Mesenchymal stem cell (in vitro differentiated cells and primary cell): Measurements from ENCODE around the gene BRICD5.
A peak's percentile ranks its signal among the peaks of the same experiment; 100 is the strongest.

Experiments used
- DNase-seq: peaks from one replicate; pipeline ENCODE4 v3.0.0-alpha.2; 2013
- H2AFZ ChIP-seq: one replicate; pipeline ENCODE4 v1.6.1; 2013; ENCODE audit warnings: low read depth, mild to moderate bottlenecking, control low read depth, inconsistent platforms, low read length, moderate library complexity
- H2AK5ac ChIP-seq: 2 replicates; pipeline ENCODE4 v1.6.1; 2013; ENCODE audit warnings: low read length, moderate library complexity, mild to moderate bottlenecking, inconsistent platforms; ENCODE audit not compliant: severe bottlenecking
- H2BK120ac ChIP-seq: one replicate; pipeline ENCODE4 v1.6.1; 2013; ENCODE audit warnings: low read depth, mild to moderate bottlenecking, inconsistent platforms, low read length, moderate library complexity
- H2BK12ac ChIP-seq, 2 experiments: one replicate each; pipeline ENCODE4 v1.6.1; 2013; ENCODE audit warnings: inconsistent platforms in 2 of 2, low read length in 2 of 2, mild to moderate bottlenecking in 2 of 2, moderate library complexity in 2 of 2, control low read depth in 1 of 2
- H2BK15ac ChIP-seq: one replicate; pipeline ENCODE4 v1.6.1; 2013; ENCODE audit warnings: mild to moderate bottlenecking, low read depth, inconsistent platforms; ENCODE audit not compliant: poor library complexity, severe bottlenecking
- H2BK5ac ChIP-seq: 2 replicates; pipeline ENCODE4 v1.6.1; 2013; ENCODE audit warnings: low read depth, mild to moderate bottlenecking, low read length, control low read depth, inconsistent platforms; ENCODE audit not compliant: poor library complexity, severe bottlenecking
- H3K14ac ChIP-seq, 2 experiments: one replicate each; pipeline ENCODE4 v1.6.1; 2013; ENCODE audit warnings: inconsistent platforms in 2 of 2, low read length in 2 of 2, control low read depth in 1 of 2, mild to moderate bottlenecking in 1 of 2, moderate library complexity in 1 of 2
- H3K18ac ChIP-seq, 2 experiments: one replicate each; pipeline ENCODE4 v1.6.1; 2013; ENCODE audit warnings: inconsistent platforms in 2 of 2, low read length in 2 of 2, control low read depth in 1 of 2, low read depth in 1 of 2, mild to moderate bottlenecking in 1 of 2
- H3K23ac ChIP-seq, 2 experiments: one replicate each; pipeline ENCODE4 v1.6.1; 2013; ENCODE audit warnings: inconsistent platforms in 2 of 2, low read length in 2 of 2, mild to moderate bottlenecking in 2 of 2, moderate library complexity in 2 of 2, control low read depth in 1 of 2
- H3K27ac ChIP-seq: 2 replicates; pipeline ENCODE4 v1.5.1; 2013; ENCODE audit warnings: mild to moderate bottlenecking, moderate library complexity, low read length, control low read depth, inconsistent platforms; ENCODE audit not compliant: poor library complexity, severe bottlenecking
- H3K27me3 ChIP-seq, 2 experiments: 2 replicates each; pipeline versions ENCODE4 v1.6.1 to v1.7.0; 2013; ENCODE audit warnings: low read length in 2 of 2, mild to moderate bottlenecking in 2 of 2, moderate library complexity in 2 of 2, control low read depth in 1 of 2, inconsistent platforms in 1 of 2; ENCODE audit not compliant: control insufficient read depth in 1 of 2, insufficient read depth in 1 of 2
- H3K36me3 ChIP-seq, 2 experiments: 2 replicates each; pipeline versions ENCODE4 v1.6.1 to v1.7.0; 2013; ENCODE audit warnings: low read length in 2 of 2, control low read depth in 1 of 2, inconsistent platforms in 1 of 2, low read depth in 1 of 2, mild to moderate bottlenecking in 1 of 2; ENCODE audit not compliant: insufficient read depth in 2 of 2, control insufficient read depth in 1 of 2
- H3K4ac ChIP-seq, 2 experiments: one replicate each; pipeline ENCODE4 v1.6.1; 2013; ENCODE audit warnings: inconsistent platforms in 2 of 2, low read length in 2 of 2, mild to moderate bottlenecking in 2 of 2, moderate library complexity in 2 of 2, control low read depth in 1 of 2, low read depth in 1 of 2
- H3K4me1 ChIP-seq: 2 replicates; pipeline ENCODE4 v1.6.1; 2013; ENCODE audit warnings: low read depth, low read length, control low read depth; ENCODE audit not compliant: control insufficient read depth, insufficient read depth
- H3K4me2 ChIP-seq: 2 replicates; pipeline ENCODE4 v1.6.1; 2013; ENCODE audit warnings: low read length, mild to moderate bottlenecking, inconsistent platforms; ENCODE audit not compliant: poor library complexity, severe bottlenecking
- H3K4me3 ChIP-seq, 2 experiments: 2 replicates each; pipeline versions ENCODE4 v1.5.1 to v1.7.0; 2013; ENCODE audit warnings: low read length in 2 of 2, mild to moderate bottlenecking in 2 of 2, control low read depth in 1 of 2, low read depth in 1 of 2; ENCODE audit not compliant: insufficient read depth in 1 of 2
- H3K79me1 ChIP-seq: replicated peaks from 2 replicates; pipeline ENCODE4 v1.6.1; 2013; ENCODE audit warnings: mild to moderate bottlenecking, control low read depth, low read length, inconsistent platforms; ENCODE audit not compliant: poor library complexity, severe bottlenecking
- H3K9ac ChIP-seq: 2 replicates; pipeline ENCODE4 v1.7.0; 2013; ENCODE audit warnings: mild to moderate bottlenecking, low read length, moderate library complexity
- H3K9me3 ChIP-seq: 2 replicates; pipeline ENCODE4 v1.7.0; 2013; ENCODE audit warnings: mild to moderate bottlenecking, low read length; ENCODE audit not compliant: control insufficient read depth
- H4K8ac ChIP-seq: one replicate; pipeline ENCODE4 v1.6.1; 2013; ENCODE audit warnings: inconsistent platforms, mild to moderate bottlenecking, low read length, moderate library complexity
- H4K91ac ChIP-seq: one replicate; pipeline ENCODE4 v1.6.1; 2013; ENCODE audit warnings: mild to moderate bottlenecking, low read length, inconsistent platforms
- WGBS: methylation state at CpG from one replicate; pipeline ENCODE4 v1.1.7; 2013; ENCODE audit warnings: mixed read lengths; 5-methylcytosine and 5-hydroxymethylcytosine counted together

The BRICD5 gene

DNA sequence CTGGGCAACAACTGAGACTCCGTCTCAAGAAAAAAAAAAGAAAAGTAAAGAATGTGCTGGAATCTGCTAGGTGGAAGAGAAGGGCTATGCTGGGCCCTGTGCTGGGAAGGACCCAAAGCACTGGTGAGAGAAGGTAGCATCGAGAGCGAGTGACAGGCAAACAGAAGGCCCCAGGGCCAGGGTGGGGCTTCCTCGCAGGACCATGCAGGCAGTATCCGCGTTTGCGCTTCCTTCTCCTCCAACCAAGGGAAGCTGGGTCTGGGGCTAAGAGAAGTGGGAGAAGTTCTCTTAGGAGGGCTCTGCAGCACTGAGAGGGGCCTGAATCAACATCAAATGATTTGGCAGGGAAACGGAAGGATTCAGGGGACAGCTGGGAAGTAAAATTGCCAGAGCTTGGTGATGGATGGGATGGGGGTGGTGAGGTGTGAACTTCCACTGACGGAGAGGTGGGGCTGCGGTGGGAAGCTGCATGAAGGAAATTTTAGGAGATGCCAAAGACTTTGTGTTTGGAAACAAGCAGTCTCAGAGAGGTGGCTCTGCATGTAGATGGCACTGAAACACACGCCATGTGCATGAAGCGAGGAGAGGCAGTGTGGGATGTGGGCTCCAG, 46.0 kb upstream of the BRICD5 start:
- Histone ChIP-seq H3K23ac (no peak overlapping the region), H2BK12ac (no peak overlapping the region), H3K36me3 (peaks cover 72 to 90% of the 10 kb centered on the region in 2 experiments), H3K9ac (no peak overlapping the region), H3K4me3 (no peak overlapping the region), H3K79me1 (peaks cover 18% of the 10 kb centered on the region), H2AFZ (no peak overlapping the region), H3K14ac (no peak overlapping the region), H3K4me2 (no peak overlapping the region), H3K9me3 (no peaks in the 10 kb centered on the region), H3K4me1 (peaks cover 9% of the 10 kb centered on the region), H3K27me3 (no peaks in the 10 kb centered on the region), H3K27ac (no peak overlapping the region), H2BK5ac (no peak overlapping the region), H2BK120ac (no peak overlapping the region), H4K8ac (no peak overlapping the region), H3K18ac (no peak overlapping the region), H2AK5ac (no peak overlapping the region), H4K91ac (no peak overlapping the region), H2BK15ac (no peak overlapping the region), H3K4ac (no peak overlapping the region)
- no peak for DNase-seq
- 97% methylated on average over 12 of the region's 12 CpGs for WGBS

DNA sequence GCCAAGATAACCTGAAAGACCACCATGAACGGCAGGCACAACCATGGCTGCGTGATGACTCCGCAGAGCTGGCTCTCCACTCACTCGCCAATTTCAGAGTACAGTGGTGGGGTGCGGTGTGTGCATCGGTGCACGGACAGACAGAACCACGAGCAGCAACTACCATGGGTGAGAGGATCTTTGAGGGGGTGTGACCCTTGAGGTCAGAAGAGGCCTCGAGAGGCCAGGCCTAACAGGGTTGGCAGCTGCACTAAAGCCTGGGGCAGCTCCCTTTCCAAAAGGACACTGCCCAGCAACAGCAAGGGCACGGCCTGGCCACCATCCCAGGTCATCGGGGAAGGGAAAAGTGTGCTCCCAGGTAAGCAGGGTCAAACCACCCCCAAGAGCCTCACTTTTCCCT, 42.6 kb upstream of the BRICD5 start:
- H2BK15ac ChIP-seq, result no peak overlapping the region
- 90% methylated on average over 9 of the region's 11 CpGs for WGBS
- no peak overlapping the region for H3K4me3 ChIP-seq
- peaks cover 60 to 62% of the 10 kb centered on the region in 2 experiments for H3K36me3 ChIP-seq
- H3K4me1 ChIP-seq, result peaks cover 16% of the 10 kb centered on the region
- H3K9me3 ChIP-seq, result no peaks in the 10 kb centered on the region
- H2AK5ac ChIP-seq, result no peak overlapping the region
- H2AFZ ChIP-seq, result no peak overlapping the region
- no peak overlapping the region for H4K91ac ChIP-seq
- H3K27ac ChIP-seq, result no peak overlapping the region
- no peak for DNase-seq
- no peak overlapping the region for H2BK5ac ChIP-seq
- no peak overlapping the region for H3K4ac ChIP-seq
- H3K27me3 ChIP-seq, result no peaks in the 10 kb centered on the region
- no peak overlapping the region for H3K9ac ChIP-seq
- no peak overlapping the region for H2BK120ac ChIP-seq
- H3K4me2 ChIP-seq, result no peak overlapping the region
- no peak overlapping the region for H2BK12ac ChIP-seq
- no peak overlapping the region for H3K18ac ChIP-seq
- no peak overlapping the region for H3K14ac ChIP-seq
- no peak overlapping the region for H3K23ac ChIP-seq
- H3K79me1 ChIP-seq, result peaks cover 21% of the 10 kb centered on the region
- no peak overlapping the region for H4K8ac ChIP-seq

DNA sequence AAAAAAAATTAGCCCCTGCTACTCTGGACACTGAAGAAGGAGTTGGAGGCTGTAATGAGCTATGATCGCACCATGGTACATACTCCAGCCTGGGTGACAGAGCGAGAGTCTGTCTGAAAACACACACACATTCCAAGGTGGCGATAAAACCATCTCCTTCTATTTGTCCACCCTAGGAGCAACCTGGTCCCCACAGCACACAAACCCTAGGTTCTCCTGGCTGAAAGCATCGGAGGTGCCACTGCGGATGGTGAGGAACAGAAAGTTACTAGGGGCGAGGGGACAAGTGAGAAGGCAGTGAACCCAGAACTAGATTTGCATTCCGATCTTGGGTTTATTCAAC, 42.1 kb upstream of the BRICD5 start:
- 81% methylated on average over 3 of the region's 7 CpGs for WGBS
- no peak overlapping the region for H3K14ac ChIP-seq
- H3K27ac ChIP-seq, result no peak overlapping the region

DNA sequence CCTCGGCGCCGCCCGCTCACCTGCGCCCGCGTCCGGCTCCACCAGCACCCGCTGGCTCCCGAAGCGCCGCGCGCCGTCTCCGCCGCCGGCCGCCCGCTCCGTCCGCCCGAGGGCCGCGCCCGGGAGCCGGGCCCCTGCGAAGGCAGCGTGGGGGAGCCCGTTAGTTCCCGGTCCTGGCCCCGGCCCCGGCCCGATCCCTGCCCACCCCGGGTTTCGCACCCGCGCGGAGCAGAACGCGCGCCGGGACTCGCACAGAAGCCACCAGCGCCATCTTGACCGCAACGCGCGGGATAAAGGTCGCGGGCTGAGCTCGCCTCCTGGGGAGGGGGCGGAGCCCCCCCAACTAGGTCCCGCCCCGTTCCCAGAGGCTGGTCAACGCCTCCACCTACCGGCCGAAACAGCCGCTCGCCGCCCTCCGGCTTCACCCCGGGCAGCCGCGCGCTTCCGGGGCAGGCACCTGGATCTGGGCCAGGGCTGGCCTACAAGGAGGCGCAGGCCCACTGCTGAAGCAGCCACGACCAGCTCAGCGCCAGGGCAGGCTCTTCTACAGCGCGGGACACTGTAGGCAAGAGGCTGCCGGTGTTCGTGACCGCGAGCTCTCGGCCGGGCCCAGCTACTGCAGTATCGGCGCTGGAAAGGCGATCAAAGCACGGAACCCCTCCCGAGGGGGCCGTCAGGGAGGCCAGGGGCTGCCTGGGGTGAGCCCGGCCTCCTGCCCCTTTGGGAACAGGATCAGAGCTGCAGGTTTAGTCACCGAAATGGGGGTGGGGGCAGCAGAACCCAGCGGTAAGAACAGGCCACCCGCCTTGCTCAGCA, 40.8 kb upstream of the BRICD5 start, which contains the start of gene ECI1:
Gene ECI1 (minus strand): TSS at position 292 of the 816 bp plus-strand sequence. CDS start 21 bp downstream, at position 271.
- peaks cover 16% of the 10 kb centered on the region for H3K4me1 ChIP-seq
- H3K18ac ChIP-seq, result peak within 1 kb of the TSS; percentile 67 to 77
- peak within 1 kb of the TSS; percentile 80 for H4K91ac ChIP-seq
- peak within 1 kb of the TSS; percentile 48 for H2AFZ ChIP-seq
- peak within 1 kb of the TSS; percentile 76 to 82 for H3K4me3 ChIP-seq
- no peak within 1 kb of the TSS for H2BK5ac ChIP-seq
- peak; percentile 95 for DNase-seq
- H2AK5ac ChIP-seq, result peak within 1 kb of the TSS; percentile 30
- H3K4ac ChIP-seq, result peak within 1 kb of the TSS; percentile 62 to 83
- H3K9ac ChIP-seq, result peak within 1 kb of the TSS; percentile 89
- H3K23ac ChIP-seq, result no peak within 1 kb of the TSS
- H3K36me3 ChIP-seq, result peaks cover 45 to 50% of the 10 kb centered on the region in 2 experiments
- peak within 1 kb of the TSS; percentile 93 for H4K8ac ChIP-seq
- peak within 1 kb of the TSS in 1 of 2 experiments; percentile 70 for H2BK12ac ChIP-seq
- H3K14ac ChIP-seq, result peak within 1 kb of the TSS in 1 of 2 experiments; percentile 76
- no peaks in the 10 kb centered on the region for H3K9me3 ChIP-seq
- peaks cover 17% of the 10 kb centered on the region for H3K79me1 ChIP-seq
- peak within 1 kb of the TSS; percentile 82 for H2BK120ac ChIP-seq
- peak within 1 kb of the TSS; percentile 48 for H2BK15ac ChIP-seq
- H3K4me2 ChIP-seq, result peak within 1 kb of the TSS; percentile 65
- WGBS, result under 1% methylated on average over 79 of the region's 88 CpGs
- no peaks in the 10 kb centered on the region for H3K27me3 ChIP-seq
- peak within 1 kb of the TSS; percentile 79 for H3K27ac ChIP-seq

More for the DNA sequence above, 42.1 kb upstream of the BRICD5 start:
- H3K23ac ChIP-seq, result no peak overlapping the region
- no peak overlapping the region for H4K91ac ChIP-seq
- H3K9ac ChIP-seq, result no peak overlapping the region
- no peak overlapping the region for H2BK15ac ChIP-seq
- no peaks in the 10 kb centered on the region for H3K9me3 ChIP-seq
- no peak overlapping the region for H3K4me3 ChIP-seq
- no peak overlapping the region for H2BK5ac ChIP-seq
- H2AFZ ChIP-seq, result no peak overlapping the region
- no peaks in the 10 kb centered on the region for H3K27me3 ChIP-seq
- H2BK12ac ChIP-seq, result no peak overlapping the region
- no peak overlapping the region for H3K4me2 ChIP-seq
- H3K79me1 ChIP-seq, result peaks cover 21% of the 10 kb centered on the region
- no peak for DNase-seq
- no peak overlapping the region for H2AK5ac ChIP-seq
- peaks cover 55 to 59% of the 10 kb centered on the region in 2 experiments for H3K36me3 ChIP-seq
- H3K4me1 ChIP-seq, result peaks cover 16% of the 10 kb centered on the region
- H2BK120ac ChIP-seq, result no peak overlapping the region
- H3K18ac ChIP-seq, result no peak overlapping the region
- no peak overlapping the region for H3K4ac ChIP-seq
- no peak overlapping the region for H4K8ac ChIP-seq
